GM12878 (cell line): ENCODE data around the gene COL4A2. TPM values are rescaled to one million over a fixed set of nuclear protein-coding genes. Genes with fewer than 3 reads are reported as not detected.

Experiments used
- ATAC-seq: fragments of 200-7000 bp; cut with Tn5 transposase; 3 replicates; pipeline ENCODE4 v1.9.1; 2020; ENCODE audit warnings: mild to moderate bottlenecking, moderate library complexity
- BruUV-seq: library from RNA; stranded (reverse); fragments of 400-500 nt; replicated peaks from 2 replicates; lab custom pipeline; 2021; lab: Mats Ljungman, UMichigan
- CTCF ChIA-PET: fragments of 300-600 bp; sonication (Branson Sonifier 250); formaldehyde crosslinking; extraction: SDS; loops from one replicate; lab custom pipeline; 2021; ENCODE audit warnings: inconsistent platforms; lab: Yijun Ruan, JAX
- POLR2A ChIA-PET: fragments of 350-600 bp; formaldehyde crosslinking; extraction: SDS; loops from one replicate; lab custom pipeline; 2021; ENCODE audit warnings: inconsistent platforms; lab: Charles Lee
- RAD21 ChIA-PET: fragments of 300-600 bp; sonication (Branson Sonifier 250); formaldehyde crosslinking; loops from one replicate; lab custom pipeline; 2023; ENCODE audit warnings: antibody characterized with exemption; ENCODE audit not compliant: unreplicated experiment; lab: Charles Lee
- SMC1A ChIA-PET: fragments of 300-600 bp; sonication (Branson Sonifier 250); formaldehyde crosslinking; loops from one replicate; lab custom pipeline; 2023; ENCODE audit not compliant: unreplicated experiment, uncharacterized antibody; lab: Charles Lee
- DNase-seq: peaks from one replicate; pipeline ENCODE4 v3.0.0-alpha.2; 2011; ENCODE audit warnings: low read depth, low spot score
- FAIRE-seq: peaks from 3 replicates; lab custom pipeline; 2011; peaks lifted over from hg19 to GRCh38; lab: Jason Lieb, UNC
- H2AFZ ChIP-seq: 2 replicates; pipeline ENCODE4 v1.6.0; 2011; ENCODE audit warnings: low read depth, low read length, control low read depth; ENCODE audit not compliant: control insufficient read depth
- H3K27ac ChIP-seq: 2 replicates; pipeline ENCODE4 v1.5.1; 2011; ENCODE audit warnings: control low read depth; ENCODE audit not compliant: control insufficient read depth, insufficient read depth
- H3K27me3 ChIP-seq, 2 experiments: replicated peaks in 1 of 2; 2 replicates each; pipeline versions ENCODE4 v1.6.0 to v1.6.1; 2011; ENCODE audit warnings: low read length in 1 of 2; ENCODE audit not compliant: control insufficient read depth in 2 of 2, insufficient read depth in 2 of 2
- H3K36me3 ChIP-seq, 2 experiments: 2 replicates each; pipeline ENCODE4 v1.5.1; 2011; ENCODE audit warnings: low read length in 1 of 2; ENCODE audit not compliant: control insufficient read depth in 2 of 2, insufficient read depth in 2 of 2
- H3K4me1 ChIP-seq: 2 replicates; pipeline ENCODE4 v1.6.1; 2011; ENCODE audit warnings: mild to moderate bottlenecking, low read length, moderate library complexity, mixed read lengths; ENCODE audit not compliant: control insufficient read depth, insufficient read depth
- H3K4me2 ChIP-seq: 2 replicates; pipeline ENCODE4 v1.6.0; 2011; ENCODE audit warnings: control low read depth; ENCODE audit not compliant: control insufficient read depth, insufficient read depth
- H3K4me3 ChIP-seq: fragments of 200-600 bp; sonication (generic); 2 replicates; pipeline ENCODE4 v1.5.1; 2016
- H3K79me2 ChIP-seq: 2 replicates; pipeline ENCODE4 v1.6.0; 2011; ENCODE audit warnings: low read length; ENCODE audit not compliant: control insufficient read depth, insufficient read depth
- H3K9ac ChIP-seq: 2 replicates; pipeline ENCODE4 v1.8.0; 2011; ENCODE audit warnings: low read length, control low read depth, mixed read lengths; ENCODE audit not compliant: control insufficient read depth, insufficient read depth
- H3K9me3 ChIP-seq: replicated peaks from 3 replicates; pipeline ENCODE4 v1.5.1; 2011; ENCODE audit warnings: mild to moderate bottlenecking, low read length; ENCODE audit not compliant: control insufficient read depth, insufficient read depth
- H4K20me1 ChIP-seq: 2 replicates; pipeline ENCODE4 v1.6.0; 2011; ENCODE audit not compliant: control insufficient read depth, insufficient read depth
- ASH2L ChIP-seq: fragments of 300-600, 200-600 bp; sonication (generic); IDR thresholded peaks from 2 replicates; pipeline ENCODE4 v1.6.1; 2017; ENCODE audit warnings: low read depth, mild to moderate bottlenecking, borderline replicate concordance
- CBX5 ChIP-seq: sonication (generic); IDR thresholded peaks from 2 replicates; pipeline ENCODE4 v1.6.1; 2016; ENCODE audit warnings: low read depth, moderate library complexity, mild to moderate bottlenecking, inconsistent platforms
- KLF5 ChIP-seq: fragments of 450-650 bp; IDR thresholded peaks from 2 replicates; pipeline ENCODE4 v1.6.1; 2014; ENCODE audit warnings: mild to moderate bottlenecking; ENCODE audit not compliant: partially characterized antibody
- NFXL1 ChIP-seq: fragments of 450-650 bp; IDR thresholded peaks from 2 replicates; pipeline ENCODE4 v1.6.1; 2017; ENCODE audit warnings: antibody characterized with exemption, mild to moderate bottlenecking, borderline replicate concordance
- NFYB ChIP-seq: IDR thresholded peaks from 2 replicates; pipeline ENCODE4 v1.6.1; 2011; ENCODE audit warnings: low read depth, mild to moderate bottlenecking, low read length, improper control_type of control experiment, moderate library complexity; ENCODE audit not compliant: insufficient read depth
- RB1 ChIP-seq: fragments of 450-650 bp; formaldehyde crosslinking; IDR thresholded peaks from 2 replicates; pipeline ENCODE4 v1.6.1; 2017; ENCODE audit warnings: mild to moderate bottlenecking, borderline replicate concordance
- WGBS: methylation state at CpG from one replicate; pipeline ENCODE4 v1.1.6; 2016; ENCODE audit warnings: low lambda C conversion rate; ENCODE audit not compliant: insufficient replicate concordance, insufficient coverage; ENCODE audit errors: missing lambda C conversion rate; 5-methylcytosine and 5-hydroxymethylcytosine counted together
- in situ Hi-C: fragments of 300-500 bp; cut with MboI; formaldehyde crosslinking; loops from 9 replicates; pipeline ENCODE4 v1.14.3; 2018; ENCODE audit warnings: mixed read lengths
- intact Hi-C: fragments of 100-400 bp; cut with micrococcal nuclease; formaldehyde crosslinking; loops from one replicate; pipeline ENCODE4 v1.14.2; 2022; ENCODE audit not compliant: unreplicated experiment
- polyA plus RNA-seq, 11 experiments: library from polyadenylated mRNA; depleted of rRNA in 4 of 11; unstranded in 6 of 11; stranded (reverse) in 5 of 11; fragments of >200 nt; fragmentation: Nextera tagmentation in 4 of 11; fragmentation: Illumina TruSeq in 1 of 11; extraction: Ambion mirVana in 4 of 11; extraction: Trizol in 1 of 11; gene quantifications; 1 replicate in 1 of 11; 2 replicates in 10 of 11; pipeline versions ENCODE4 v1.2.1 to v1.2.3, GENCODE V29; 2011 to 2016; ENCODE audit warnings: inconsistent platforms in 2 of 11, missing spikeins in 2 of 11, low read depth in 1 of 11
- total RNA-seq, 4 experiments: library from RNA; depleted of rRNA in 3 of 4; stranded (reverse); fragments of >200 nt in 3 of 4; fragmentation: Illumina TruSeq in 1 of 4; extraction: Trizol in 1 of 4; gene quantifications; 2 replicates each; pipeline versions ENCODE4 v1.2.1 to v1.2.3, GENCODE V29; 2013 to 2021
- TF ChIP-seq, protein P1 (sequence below): IDR thresholded peaks from 2 replicates; pipeline ENCODE4 v1.6.1; 2012; ENCODE audit warnings: low read depth, low read length, improper control_type of control experiment
- TF ChIP-seq, protein P2 (sequence below): fragments of 450-650 bp; IDR thresholded peaks from 2 replicates; pipeline ENCODE4 v1.6.1; 2017; ENCODE audit warnings: low read depth, mild to moderate bottlenecking, moderate library complexity
- TF ChIP-seq, protein P3 (sequence below): fragments of 450-650 bp; IDR thresholded peaks from 2 replicates; pipeline ENCODE4 v1.6.1; 2017; ENCODE audit warnings: mild to moderate bottlenecking, moderate library complexity
- TF ChIP-seq, protein P4 (sequence below): IDR thresholded peaks from 2 replicates; pipeline ENCODE4 v1.6.1; 2012; ENCODE audit warnings: low read depth, low read length, improper control_type of control experiment
- TF ChIP-seq, protein P5 (sequence below): fragments of 450-650 bp; IDR thresholded peaks from 2 replicates; pipeline ENCODE4 v1.6.1; 2017; ENCODE audit warnings: mild to moderate bottlenecking, moderate library complexity

Gene COL4A2
- total and polyA plus RNA-seq, 10 of the 15 experiments (the other 5 are each of a cell fraction or from before 2014, with no cell fraction given), result 0.16 to 1.6 (median 0.62) TPM; not detected in 3

DNA sequence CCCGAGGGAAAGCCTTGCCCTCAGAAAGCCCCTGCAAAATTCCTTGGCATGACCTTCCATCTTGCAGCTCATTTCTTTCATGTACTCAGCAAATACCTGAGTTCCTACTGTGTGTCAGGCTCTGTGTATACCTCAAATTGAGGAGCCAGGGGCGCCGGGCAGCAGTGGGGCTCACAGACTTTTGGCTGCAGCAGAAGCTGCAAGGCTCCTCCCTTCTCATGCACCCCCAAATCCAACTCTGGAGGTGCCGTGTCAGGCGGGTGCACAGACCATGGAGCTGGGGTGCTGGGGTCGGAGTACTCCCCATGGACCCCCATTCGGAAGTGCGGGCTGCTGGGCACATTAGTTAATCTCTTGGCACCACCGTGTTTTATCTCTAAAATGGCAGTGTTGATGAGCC is 72.3 kb downstream of the COL4A2 start:
- ChIA-PET CTCF (interaction anchor here (0.8 to 1.6 kb wide), 3 partner anchors 14 to 27 kb away, joined by 3 read pairs; no protein-coding TSS in a partner anchor), POLR2A (interaction anchor here (0.6 to 1.9 kb wide), 2 partner anchors 8 to 17 kb away, joined by 3 to 6 read pairs; no protein-coding TSS in a partner anchor), SMC1A (interaction anchor here (0.6 kb wide), 1 partner anchor 10 kb away, joined by 3 read pairs; no protein-coding TSS in a partner anchor), RAD21 (interaction anchor here (1.1 to 1.3 kb wide), 2 partner anchors 8 to 15 kb away, joined by 3 read pairs; no protein-coding TSS in a partner anchor)
- Histone ChIP-seq H3K9ac (no peak overlapping the region), H3K27me3 (peaks cover 0 to 5% of the 10 kb centered on the region in 2 experiments; a peak in 2 of 4 replicates), H3K27ac (no peak overlapping the region), H3K36me3 (no peaks in the 10 kb centered on the region), H3K79me2 (no peaks in the 10 kb centered on the region), H3K4me2 (no peak overlapping the region), H4K20me1 (no peaks in the 10 kb centered on the region), H3K9me3 (no peaks in the 10 kb centered on the region; the same call in 2 of the 3 replicates), H2AFZ (no peak overlapping the region), H3K4me3 (no peak overlapping the region), H3K4me1 (no peaks in the 10 kb centered on the region)
- DNase-seq, result no peak
- ATAC-seq, result no peak
- no TSS peak for BruUV-seq
- 54% methylated on average over 9 of the region's 9 CpGs for WGBS
- intact Hi-C loops (no loop called here), in situ Hi-C loops (no loop called here)
- FAIRE-seq, result no peak
- TF ChIP-seq CBX5, result no peak
- TF ChIP-seq ASH2L, result no peak
- TF ChIP-seq RB1, result no peak
- TF ChIP-seq NFXL1, result no peak
- TF ChIP-seq NFYB, result no peak
- TF ChIP-seq, protein P1, sequence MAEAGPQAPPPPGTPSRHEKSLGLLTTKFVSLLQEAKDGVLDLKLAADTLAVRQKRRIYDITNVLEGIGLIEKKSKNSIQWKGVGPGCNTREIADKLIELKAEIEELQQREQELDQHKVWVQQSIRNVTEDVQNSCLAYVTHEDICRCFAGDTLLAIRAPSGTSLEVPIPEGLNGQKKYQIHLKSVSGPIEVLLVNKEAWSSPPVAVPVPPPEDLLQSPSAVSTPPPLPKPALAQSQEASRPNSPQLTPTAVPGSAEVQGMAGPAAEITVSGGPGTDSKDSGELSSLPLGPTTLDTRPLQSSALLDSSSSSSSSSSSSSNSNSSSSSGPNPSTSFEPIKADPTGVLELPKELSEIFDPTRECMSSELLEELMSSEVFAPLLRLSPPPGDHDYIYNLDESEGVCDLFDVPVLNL, result no peak
- TF ChIP-seq, protein P2, sequence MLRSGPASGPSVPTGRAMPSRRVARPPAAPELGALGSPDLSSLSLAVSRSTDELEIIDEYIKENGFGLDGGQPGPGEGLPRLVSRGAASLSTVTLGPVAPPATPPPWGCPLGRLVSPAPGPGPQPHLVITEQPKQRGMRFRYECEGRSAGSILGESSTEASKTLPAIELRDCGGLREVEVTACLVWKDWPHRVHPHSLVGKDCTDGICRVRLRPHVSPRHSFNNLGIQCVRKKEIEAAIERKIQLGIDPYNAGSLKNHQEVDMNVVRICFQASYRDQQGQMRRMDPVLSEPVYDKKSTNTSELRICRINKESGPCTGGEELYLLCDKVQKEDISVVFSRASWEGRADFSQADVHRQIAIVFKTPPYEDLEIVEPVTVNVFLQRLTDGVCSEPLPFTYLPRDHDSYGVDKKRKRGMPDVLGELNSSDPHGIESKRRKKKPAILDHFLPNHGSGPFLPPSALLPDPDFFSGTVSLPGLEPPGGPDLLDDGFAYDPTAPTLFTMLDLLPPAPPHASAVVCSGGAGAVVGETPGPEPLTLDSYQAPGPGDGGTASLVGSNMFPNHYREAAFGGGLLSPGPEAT, result no peak
- TF ChIP-seq, protein P3, sequence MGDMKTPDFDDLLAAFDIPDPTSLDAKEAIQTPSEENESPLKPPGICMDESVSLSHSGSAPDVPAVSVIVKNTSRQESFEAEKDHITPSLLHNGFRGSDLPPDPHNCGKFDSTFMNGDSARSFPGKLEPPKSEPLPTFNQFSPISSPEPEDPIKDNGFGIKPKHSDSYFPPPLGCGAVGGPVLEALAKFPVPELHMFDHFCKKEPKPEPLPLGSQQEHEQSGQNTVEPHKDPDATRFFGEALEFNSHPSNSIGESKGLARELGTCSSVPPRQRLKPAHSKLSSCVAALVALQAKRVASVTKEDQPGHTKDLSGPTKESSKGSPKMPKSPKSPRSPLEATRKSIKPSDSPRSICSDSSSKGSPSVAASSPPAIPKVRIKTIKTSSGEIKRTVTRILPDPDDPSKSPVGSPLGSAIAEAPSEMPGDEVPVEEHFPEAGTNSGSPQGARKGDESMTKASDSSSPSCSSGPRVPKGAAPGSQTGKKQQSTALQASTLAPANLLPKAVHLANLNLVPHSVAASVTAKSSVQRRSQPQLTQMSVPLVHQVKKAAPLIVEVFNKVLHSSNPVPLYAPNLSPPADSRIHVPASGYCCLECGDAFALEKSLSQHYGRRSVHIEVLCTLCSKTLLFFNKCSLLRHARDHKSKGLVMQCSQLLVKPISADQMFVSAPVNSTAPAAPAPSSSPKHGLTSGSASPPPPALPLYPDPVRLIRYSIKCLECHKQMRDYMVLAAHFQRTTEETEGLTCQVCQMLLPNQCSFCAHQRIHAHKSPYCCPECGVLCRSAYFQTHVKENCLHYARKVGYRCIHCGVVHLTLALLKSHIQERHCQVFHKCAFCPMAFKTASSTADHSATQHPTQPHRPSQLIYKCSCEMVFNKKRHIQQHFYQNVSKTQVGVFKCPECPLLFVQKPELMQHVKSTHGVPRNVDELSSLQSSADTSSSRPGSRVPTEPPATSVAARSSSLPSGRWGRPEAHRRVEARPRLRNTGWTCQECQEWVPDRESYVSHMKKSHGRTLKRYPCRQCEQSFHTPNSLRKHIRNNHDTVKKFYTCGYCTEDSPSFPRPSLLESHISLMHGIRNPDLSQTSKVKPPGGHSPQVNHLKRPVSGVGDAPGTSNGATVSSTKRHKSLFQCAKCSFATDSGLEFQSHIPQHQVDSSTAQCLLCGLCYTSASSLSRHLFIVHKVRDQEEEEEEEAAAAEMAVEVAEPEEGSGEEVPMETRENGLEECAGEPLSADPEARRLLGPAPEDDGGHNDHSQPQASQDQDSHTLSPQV, result no peak
- TF ChIP-seq, protein P4, sequence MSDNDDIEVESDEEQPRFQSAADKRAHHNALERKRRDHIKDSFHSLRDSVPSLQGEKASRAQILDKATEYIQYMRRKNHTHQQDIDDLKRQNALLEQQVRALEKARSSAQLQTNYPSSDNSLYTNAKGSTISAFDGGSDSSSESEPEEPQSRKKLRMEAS, result no peak
- no peak for TF ChIP-seq KLF5
- TF ChIP-seq, protein P5, sequence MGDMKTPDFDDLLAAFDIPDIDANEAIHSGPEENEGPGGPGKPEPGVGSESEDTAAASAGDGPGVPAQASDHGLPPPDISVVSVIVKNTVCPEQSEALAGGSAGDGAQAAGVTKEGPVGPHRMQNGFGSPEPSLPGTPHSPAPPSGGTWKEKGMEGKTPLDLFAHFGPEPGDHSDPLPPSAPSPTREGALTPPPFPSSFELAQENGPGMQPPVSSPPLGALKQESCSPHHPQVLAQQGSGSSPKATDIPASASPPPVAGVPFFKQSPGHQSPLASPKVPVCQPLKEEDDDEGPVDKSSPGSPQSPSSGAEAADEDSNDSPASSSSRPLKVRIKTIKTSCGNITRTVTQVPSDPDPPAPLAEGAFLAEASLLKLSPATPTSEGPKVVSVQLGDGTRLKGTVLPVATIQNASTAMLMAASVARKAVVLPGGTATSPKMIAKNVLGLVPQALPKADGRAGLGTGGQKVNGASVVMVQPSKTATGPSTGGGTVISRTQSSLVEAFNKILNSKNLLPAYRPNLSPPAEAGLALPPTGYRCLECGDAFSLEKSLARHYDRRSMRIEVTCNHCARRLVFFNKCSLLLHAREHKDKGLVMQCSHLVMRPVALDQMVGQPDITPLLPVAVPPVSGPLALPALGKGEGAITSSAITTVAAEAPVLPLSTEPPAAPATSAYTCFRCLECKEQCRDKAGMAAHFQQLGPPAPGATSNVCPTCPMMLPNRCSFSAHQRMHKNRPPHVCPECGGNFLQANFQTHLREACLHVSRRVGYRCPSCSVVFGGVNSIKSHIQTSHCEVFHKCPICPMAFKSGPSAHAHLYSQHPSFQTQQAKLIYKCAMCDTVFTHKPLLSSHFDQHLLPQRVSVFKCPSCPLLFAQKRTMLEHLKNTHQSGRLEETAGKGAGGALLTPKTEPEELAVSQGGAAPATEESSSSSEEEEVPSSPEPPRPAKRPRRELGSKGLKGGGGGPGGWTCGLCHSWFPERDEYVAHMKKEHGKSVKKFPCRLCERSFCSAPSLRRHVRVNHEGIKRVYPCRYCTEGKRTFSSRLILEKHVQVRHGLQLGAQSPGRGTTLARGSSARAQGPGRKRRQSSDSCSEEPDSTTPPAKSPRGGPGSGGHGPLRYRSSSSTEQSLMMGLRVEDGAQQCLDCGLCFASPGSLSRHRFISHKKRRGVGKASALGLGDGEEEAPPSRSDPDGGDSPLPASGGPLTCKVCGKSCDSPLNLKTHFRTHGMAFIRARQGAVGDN, result no peak
